GM18498 (cell line): ENCODE measurements around the gene DENND1B.

Source experiments
- ATAC-seq: cut with Tn5 transposase; IDR thresholded peaks from one replicate; pipeline ENCODE4 v1.9.1; 2021; ENCODE audit warnings: mild to moderate bottlenecking, moderate library complexity; ENCODE audit not compliant: unreplicated experiment

The DENND1B gene

GRCh38 chr1:197686702-197687355, 88.5 kb downstream of the DENND1B start:
- no peak for ATAC-seq

GRCh38 chr1:197686231-197686630, 89.0 kb downstream of the DENND1B start:
- no peak for ATAC-seq

- ATAC-seq: no peak
These were observed 89.5 kb downstream of the DENND1B start for GRCh38 chr1:197685785-197686184.

GRCh38 chr1:197683895-197684553, 91.3 kb downstream of the DENND1B start:
- no peak for ATAC-seq

GRCh38 chr1:197683280-197683679, 92.0 kb downstream of the DENND1B start:
- ATAC-seq: no peak

GRCh38 chr1:197680311-197680710, 95.0 kb downstream of the DENND1B start:
- ATAC-seq: no peak

- ATAC-seq: no peak
These were observed 97.5 kb downstream of the DENND1B start for GRCh38 chr1:197677752-197678295.

GRCh38 chr1:197677313-197677712, 98.0 kb downstream of the DENND1B start:
- no peak for ATAC-seq

GRCh38 chr1:197675583-197676208, 99.6 kb downstream of the DENND1B start:
- ATAC-seq: no peak

GRCh38 chr1:197674286-197674685, 101.0 kb downstream of the DENND1B start:
- ATAC-seq: no peak

- no peak for ATAC-seq
These were observed 102.0 kb downstream of the DENND1B start for GRCh38 chr1:197673292-197673691.

- no peak for ATAC-seq
These were observed 102.9 kb downstream of the DENND1B start for GRCh38 chr1:197672347-197672746.

GRCh38 chr1:197671920-197672319, 103.4 kb downstream of the DENND1B start:
- ATAC-seq: no peak

GRCh38 chr1:197671140-197671539, 104.1 kb downstream of the DENND1B start:
- no peak for ATAC-seq

GRCh38 chr1:197666769-197667285, 108.5 kb downstream of the DENND1B start:
- ATAC-seq: no peak

- ATAC-seq: no peak
These were observed 110.9 kb downstream of the DENND1B start for GRCh38 chr1:197664391-197664790.

GRCh38 chr1:197663162-197663953, 111.9 kb downstream of the DENND1B start:
- ATAC-seq: no peak

GRCh38 chr1:197660389-197660788, 114.9 kb downstream of the DENND1B start:
- ATAC-seq: no peak

GRCh38 chr1:197659171-197659570, 116.1 kb downstream of the DENND1B start:
- no peak for ATAC-seq

- ATAC-seq: no peak
These were observed 126.1 kb downstream of the DENND1B start for GRCh38 chr1:197649188-197649587.

- ATAC-seq: no peak
These were observed 137.0 kb downstream of the DENND1B start for GRCh38 chr1:197638316-197638715.
